Neural cell (in vitro differentiated cells): ENCODE results near the gene CLVS2. TPM values are rescaled to one million over a fixed set of nuclear protein-coding genes. Genes with fewer than 3 reads are reported as not detected.

ENCODE experiments used
- H2AFZ ChIP-seq: fragments of 200-600, 300-800 bp; sonication (generic), shearing (Covaris generic); 2 replicates; pipeline ENCODE4 v1.6.0; 2014; ENCODE audit warnings: low read depth, mild to moderate bottlenecking, antibody characterized with exemption, low read length, moderate library complexity
- H3F3A ChIP-seq: fragments of 200-600 bp; shearing (Covaris generic); 2 replicates; pipeline ENCODE4 v1.6.1; 2016; ENCODE audit warnings: mild to moderate bottlenecking, moderate library complexity, mixed read lengths, antibody characterized with exemption, low read length; ENCODE audit not compliant: insufficient read depth, poor library complexity, severe bottlenecking
- H3K27ac ChIP-seq: fragments of 200-600, 300-800 bp; sonication (generic), shearing (Covaris generic); 2 replicates; pipeline ENCODE4 v1.5.1; 2014; ENCODE audit warnings: mild to moderate bottlenecking, low read length, moderate library complexity
- H3K27me3 ChIP-seq: fragments of 300-800, 200-600 bp; sonication (generic), shearing (Covaris generic); 2 replicates; pipeline ENCODE4 v1.6.0; 2014; ENCODE audit warnings: mild to moderate bottlenecking, low read depth, low read length, moderate library complexity; ENCODE audit not compliant: insufficient read depth
- H3K36me3 ChIP-seq: fragments of 300-800, 200-600 bp; sonication (generic), shearing (Covaris generic); 2 replicates; pipeline ENCODE4 v1.5.1; 2014; ENCODE audit warnings: mild to moderate bottlenecking, antibody characterized with exemption, low read length, moderate library complexity; ENCODE audit not compliant: insufficient read depth
- H3K4me2 ChIP-seq: fragments of 300-800, 200-600 bp; sonication (generic), shearing (Covaris generic); 2 replicates; pipeline ENCODE4 v1.6.0; 2014; ENCODE audit warnings: mild to moderate bottlenecking, low read length
- H3K4me3 ChIP-seq: fragments of 300-800, 200-600 bp; sonication (generic), shearing (Covaris generic); 2 replicates; pipeline ENCODE4 v1.5.1; 2014; ENCODE audit warnings: mild to moderate bottlenecking, low read length, moderate library complexity
- H3K79me2 ChIP-seq: fragments of 200-600 bp; shearing (Covaris generic); replicated peaks from 2 replicates; pipeline ENCODE4 v1.6.0; 2014; ENCODE audit warnings: mild to moderate bottlenecking, low read length, moderate library complexity; ENCODE audit not compliant: insufficient read depth
- H3K9ac ChIP-seq: fragments of 300-800, 200-600 bp; sonication (generic), shearing (Covaris generic); 2 replicates; pipeline ENCODE4 v1.6.1; 2016; ENCODE audit warnings: mild to moderate bottlenecking, low read length, mixed read lengths
- H3K9me2 ChIP-seq: fragments of 200-600 bp; shearing (Covaris generic); 2 replicates; pipeline ENCODE4 v1.6.1; 2016; ENCODE audit warnings: mild to moderate bottlenecking, low read length, mixed read lengths; ENCODE audit not compliant: insufficient read depth
- H3K9me3 ChIP-seq: fragments of 200-600, 300-800 bp; sonication (generic), shearing (Covaris generic); 2 replicates; pipeline ENCODE4 v1.6.1; 2016; ENCODE audit warnings: mild to moderate bottlenecking, mixed run types, low read length, moderate library complexity, mixed read lengths
- H4K20me1 ChIP-seq: fragments of 200-600 bp; shearing (Covaris generic); 2 replicates; pipeline ENCODE4 v1.6.1; 2016; ENCODE audit warnings: mild to moderate bottlenecking, mixed run types; ENCODE audit not compliant: insufficient read depth
- EP300 ChIP-seq: fragments of 450-650 bp; conservative IDR thresholded peaks from 2 replicates; pipeline ENCODE4 v1.6.1; 2014; ENCODE audit warnings: antibody characterized with exemption, mild to moderate bottlenecking, moderate library complexity; ENCODE audit not compliant: poor library complexity, severe bottlenecking
- EZH2 ChIP-seq: fragments of 200-600, 300-800 bp; shearing (Covaris generic), sonication (generic); IDR thresholded peaks from 2 replicates; pipeline ENCODE4 v1.6.1; 2014; ENCODE audit warnings: antibody characterized with exemption, low read length, borderline replicate concordance, mild to moderate bottlenecking; ENCODE audit not compliant: insufficient read depth, poor library complexity, severe bottlenecking
- MXI1 ChIP-seq: fragments of 450-650 bp; conservative IDR thresholded peaks from 2 replicates; pipeline ENCODE4 v1.6.1; 2014; ENCODE audit warnings: antibody characterized with exemption, mild to moderate bottlenecking; ENCODE audit not compliant: poor library complexity, severe bottlenecking
- POLR2AphosphoS5 ChIP-seq: IDR thresholded peaks from 2 replicates; pipeline ENCODE4 v1.6.1; 2012
- RAD21 ChIP-seq: fragments of 450-650 bp; conservative IDR thresholded peaks from 2 replicates; pipeline ENCODE4 v1.6.1; 2014; ENCODE audit warnings: antibody characterized with exemption, mild to moderate bottlenecking, moderate library complexity
- REST ChIP-seq: IDR thresholded peaks from 2 replicates; pipeline ENCODE4 v1.6.1; 2012; ENCODE audit warnings: borderline replicate concordance
- SMC3 ChIP-seq: fragments of 450-650 bp; conservative IDR thresholded peaks from 2 replicates; pipeline ENCODE4 v1.6.1; 2014; ENCODE audit warnings: antibody characterized with exemption, mild to moderate bottlenecking, moderate library complexity; ENCODE audit not compliant: poor library complexity
- TAF1 ChIP-seq: IDR thresholded peaks from 2 replicates; pipeline ENCODE4 v1.6.1; 2012; ENCODE audit warnings: low read depth
- polyA plus RNA-seq: library from polyadenylated mRNA; depleted of rRNA; stranded (reverse); fragments of >200 nt; gene quantifications from 2 replicates; pipeline ENCODE4 v1.2.3, GENCODE V29; 2014

Gene CLVS2
- polyA plus RNA-seq, 1 donor from 2014 or later = 12.9 TPM

- H2AFZ ChIP-seq = no peak overlapping the region
- H3K79me2 ChIP-seq = no peaks in the 10 kb centered on the region
- H3K4me2 ChIP-seq = no peak overlapping the region
- H3K9me2 ChIP-seq = no peaks in the 10 kb centered on the region
- no peak overlapping the region for H3K27ac ChIP-seq
- TF ChIP-seq EP300 = no peak
- TF ChIP-seq MXI1 = no peak
- TF ChIP-seq TAF1 = no peak
- TF ChIP-seq REST = no peak
- H3K9ac ChIP-seq = no peak overlapping the region
- H3K36me3 ChIP-seq = no peaks in the 10 kb centered on the region
- H3K4me3 ChIP-seq = no peak overlapping the region
- no peaks in the 10 kb centered on the region for H3F3A ChIP-seq
- H3K9me3 ChIP-seq = no peaks in the 10 kb centered on the region
- no peaks in the 10 kb centered on the region for H3K27me3 ChIP-seq
- no peaks in the 10 kb centered on the region for H4K20me1 ChIP-seq
These were observed 32.2 kb downstream of the CLVS2 start for GRCh38 chr6:123028263-123028662.

- H3K79me2 ChIP-seq = no peaks in the 10 kb centered on the region
- H3K4me2 ChIP-seq = no peak overlapping the region
- TF ChIP-seq TAF1 = no peak
- TF ChIP-seq POLR2AphosphoS5 = no peak
- H3F3A ChIP-seq = no peaks in the 10 kb centered on the region
- H3K9me3 ChIP-seq = no peaks in the 10 kb centered on the region
- no peak overlapping the region for H3K27ac ChIP-seq
- no peak overlapping the region for H2AFZ ChIP-seq
- H3K36me3 ChIP-seq = no peaks in the 10 kb centered on the region
- H3K27me3 ChIP-seq = no peaks in the 10 kb centered on the region
- H3K9ac ChIP-seq = no peak overlapping the region
- no peaks in the 10 kb centered on the region for H3K9me2 ChIP-seq
- no peaks in the 10 kb centered on the region for H4K20me1 ChIP-seq
- H3K4me3 ChIP-seq = no peak overlapping the region
These were observed 34.2 kb downstream of the CLVS2 start for GRCh38 chr6:123030282-123030681.

- H3K9ac ChIP-seq = no peak overlapping the region
- no peak for TF ChIP-seq EZH2
- TF ChIP-seq TAF1 = no peak
- TF ChIP-seq SMC3 = no peak
- TF ChIP-seq RAD21 = no peak
- no peak for TF ChIP-seq POLR2AphosphoS5
- TF ChIP-seq EP300 = no peak
These were observed 40.6 kb downstream of the CLVS2 start for GRCh38 chr6:123036648-123037047.

More at GRCh38 chr6:123036648-123037047, 40.6 kb downstream of the CLVS2 start:
- Histone ChIP-seq H3K9me2 (no peaks in the 10 kb centered on the region), H3K27me3 (no peaks in the 10 kb centered on the region), H4K20me1 (no peaks in the 10 kb centered on the region), H3K4me3 (no peak overlapping the region), H3F3A (no peaks in the 10 kb centered on the region), H3K9me3 (no peaks in the 10 kb centered on the region), H3K4me2 (no peak overlapping the region), H3K27ac (no peak overlapping the region), H3K36me3 (no peaks in the 10 kb centered on the region), H2AFZ (no peak overlapping the region), H3K79me2 (no peaks in the 10 kb centered on the region)
